NCI-H82 (cell line): ENCODE measurements around the gene SNAP25.

Experiments used
- DNase-seq: peaks from one replicate; lab custom pipeline; 2025; lab: John Stamatoyannopoulos, UW

Gene SNAP25

GRCh38 chr20:10263385-10264165 is 44.9 kb downstream of the SNAP25 start:
- no peak for DNase-seq

DNA sequence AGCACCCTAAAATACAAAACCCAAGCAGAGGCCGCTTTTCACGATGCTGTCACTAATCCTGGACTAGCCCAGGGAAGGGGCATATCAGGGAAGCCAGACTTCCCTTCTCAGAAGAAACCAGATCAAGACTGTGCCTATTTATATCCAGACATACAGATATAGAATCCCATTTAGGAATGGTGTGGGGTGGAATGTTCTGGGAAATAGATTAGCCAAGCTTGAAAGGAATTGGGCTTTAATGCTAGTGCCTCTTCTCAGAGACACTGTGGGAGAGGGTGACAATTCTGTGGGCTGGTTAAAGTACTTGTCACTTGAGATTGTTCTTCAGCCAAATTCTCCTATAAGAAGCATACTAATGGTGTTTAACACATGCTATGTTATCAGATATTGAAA is 45.5 kb downstream of the SNAP25 start:
- DNase-seq, result no peak

DNA sequence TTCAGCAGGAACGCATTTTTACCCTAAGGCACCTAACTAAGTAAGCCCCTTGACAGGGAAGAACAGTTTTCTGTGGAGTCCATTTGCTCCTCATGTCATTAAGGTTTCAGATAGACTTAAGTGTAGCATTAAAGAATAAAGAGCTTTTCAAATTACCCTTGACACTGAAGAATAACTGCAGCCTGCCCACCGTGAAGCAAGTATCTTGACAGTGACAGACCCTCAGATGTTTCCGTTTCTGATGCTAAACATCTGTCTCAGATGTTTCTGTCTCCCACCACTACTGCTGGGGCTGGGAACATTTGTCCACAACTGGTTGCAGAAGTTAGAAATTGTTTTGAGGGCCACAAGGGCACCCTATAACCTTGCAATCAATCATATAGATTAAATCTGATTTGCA is 50.0 kb downstream of the SNAP25 start:
- no peak for DNase-seq

- DNase-seq, result no peak
Measured at GRCh38 chr20:10270630-10271029, 52.0 kb downstream of the SNAP25 start.

- no peak for DNase-seq
Measured at GRCh38 chr20:10271494-10272219, 53.0 kb downstream of the SNAP25 start.

- no peak for DNase-seq
Measured at GRCh38 chr20:10276878-10277580, 58.4 kb downstream of the SNAP25 start.

GRCh38 chr20:10277616-10278015 is 59.0 kb downstream of the SNAP25 start:
- DNase-seq, result no peak

GRCh38 chr20:10278412-10278811 is 59.8 kb downstream of the SNAP25 start:
- no peak for DNase-seq

- DNase-seq, result no peak
Measured at GRCh38 chr20:10280018-10280908, 61.6 kb downstream of the SNAP25 start.

GRCh38 chr20:10281911-10282310 is 63.3 kb downstream of the SNAP25 start:
- DNase-seq, result no peak

- no peak for DNase-seq
Measured at GRCh38 chr20:10282979-10283456, 64.4 kb downstream of the SNAP25 start.

DNA sequence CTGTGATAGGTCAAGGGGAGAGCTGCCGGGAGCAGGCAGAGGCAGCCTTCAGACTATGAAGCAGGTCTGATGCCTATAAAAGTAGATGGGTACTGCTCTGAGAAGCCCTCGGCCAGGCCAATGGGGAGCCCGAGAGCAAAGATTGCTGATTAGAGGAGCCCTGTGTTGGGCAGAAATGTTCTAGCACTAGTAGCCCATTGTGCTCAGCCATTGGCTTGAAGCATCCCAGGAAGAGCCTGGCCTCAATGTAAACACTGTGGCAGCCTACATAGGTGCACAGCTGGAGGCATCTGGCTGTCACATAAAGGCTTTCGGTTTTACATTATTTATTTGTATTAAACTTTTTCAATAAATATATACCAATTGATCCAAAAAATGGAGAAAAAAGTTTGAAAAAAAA is 67.7 kb downstream of the SNAP25 start:
- DNase-seq, result no peak

- DNase-seq, result no peak
Measured at GRCh38 chr20:10288421-10288820, 69.8 kb downstream of the SNAP25 start.

GRCh38 chr20:10288954-10289646 is 70.5 kb downstream of the SNAP25 start:
- DNase-seq, result no peak

GRCh38 chr20:10291568-10292248 is 73.1 kb downstream of the SNAP25 start:
- DNase-seq, result no peak

DNA sequence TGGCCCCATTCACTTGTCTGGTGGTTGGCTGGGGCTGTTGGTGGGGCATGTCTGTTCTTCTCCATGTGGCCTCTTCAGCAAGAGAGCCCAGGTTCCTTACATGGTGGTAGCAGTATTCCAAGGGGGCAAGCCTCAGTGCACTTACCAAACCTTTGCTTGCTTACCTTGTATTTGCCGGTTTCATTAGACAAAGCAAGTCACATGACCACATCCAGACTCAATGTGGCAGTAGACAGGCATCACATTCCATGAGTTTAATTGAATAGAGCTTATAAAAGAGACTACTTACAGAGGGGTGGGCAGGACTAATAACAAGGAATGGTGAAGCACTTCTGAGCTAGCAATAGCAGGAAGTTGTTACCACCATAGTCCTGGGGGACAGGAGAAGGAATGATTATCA is 78.6 kb downstream of the SNAP25 start:
- DNase-seq, result no peak

GRCh38 chr20:10297684-10298240 is 79.1 kb downstream of the SNAP25 start:
- no peak for DNase-seq

GRCh38 chr20:10300582-10301446 is 82.2 kb downstream of the SNAP25 start:
- no peak for DNase-seq

GRCh38 chr20:10303852-10304251 is 85.2 kb downstream of the SNAP25 start:
- no peak for DNase-seq
